ENCODE results near the gene POMGNT1.

The POMGNT1 gene

DNA sequence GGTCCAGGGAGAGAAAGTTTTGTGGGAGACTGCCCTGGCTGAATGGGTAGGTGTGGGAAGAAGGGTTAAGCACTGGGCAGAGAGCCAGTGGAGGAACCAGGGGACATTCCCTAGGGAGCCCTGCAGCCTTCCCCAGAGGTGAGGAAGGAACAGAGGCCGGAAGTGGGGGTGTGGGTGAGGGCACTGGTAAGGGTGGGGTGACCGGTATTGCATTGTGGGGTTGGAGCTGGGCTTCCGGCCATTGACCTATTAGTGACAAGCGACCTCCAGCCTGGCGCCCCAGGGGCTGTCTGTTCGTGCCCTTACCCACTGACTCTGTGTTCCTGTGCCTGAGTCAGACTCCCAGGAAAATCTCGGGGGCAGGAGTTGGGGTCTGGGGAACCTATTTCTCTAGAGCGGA, 26.9 kb downstream of the POMGNT1 start:
- Histone ChIP-seq H3K4me3 (ENCODE audit: insufficient read depth, low read length, poor library complexity, severe bottlenecking) (no peak overlapping the region), H3K27me3 (ENCODE audit: low read length) (no peaks in the 10 kb centered on the region), H3K27ac (ENCODE audit: low read depth, low read length) (no peak overlapping the region), H3K9ac (ENCODE audit: low read length) (no peak overlapping the region), H3K36me3 (ENCODE audit: low read length) (no peaks in the 10 kb centered on the region), H3F3A (ENCODE audit: insufficient read depth) (no peaks in the 10 kb centered on the region), H3K9me3 (ENCODE audit: insufficient read depth, low read length) (no peaks in the 10 kb centered on the region), H3K79me2 (ENCODE audit: insufficient read depth, low read length) (no peaks in the 10 kb centered on the region), H3K4me2 (ENCODE audit: low read depth, low read length, poor library complexity, severe bottlenecking) (no peak overlapping the region), H4K20me1 (ENCODE audit: low read depth, low read length) (no peaks in the 10 kb centered on the region), H2AFZ (ENCODE audit: low read depth, low read length, severe bottlenecking) (no peak overlapping the region), H3K9me2 (replicated peaks; ENCODE audit: insufficient read depth, low read length) (no peaks in the 10 kb centered on the region)
- no peak for TF ChIP-seq EZH2phosphoT487 (conservative IDR thresholded peaks at IDR 0.05; ENCODE audit: low read length)
- TF ChIP-seq CTCF (IDR thresholded peaks at IDR 0.05; ENCODE audit: insufficient read depth, low read length, poor library complexity, severe bottlenecking) = no peak

- Histone ChIP-seq H2AFZ (ENCODE audit: low read depth, low read length, severe bottlenecking) (no peak overlapping the region), H3K4me2 (ENCODE audit: low read depth, low read length, poor library complexity, severe bottlenecking) (no peak overlapping the region), H3K36me3 (ENCODE audit: low read length) (no peaks in the 10 kb centered on the region), H3K9me3 (ENCODE audit: insufficient read depth, low read length) (no peaks in the 10 kb centered on the region), H3K27ac (ENCODE audit: low read depth, low read length) (no peak overlapping the region), H4K20me1 (ENCODE audit: low read depth, low read length) (no peaks in the 10 kb centered on the region), H3K4me3 (ENCODE audit: insufficient read depth, low read length, poor library complexity, severe bottlenecking) (no peak overlapping the region), H3K79me2 (ENCODE audit: insufficient read depth, low read length) (no peaks in the 10 kb centered on the region), H3K9me2 (replicated peaks; ENCODE audit: insufficient read depth, low read length) (no peaks in the 10 kb centered on the region), H3K27me3 (ENCODE audit: low read length) (no peaks in the 10 kb centered on the region), H3K9ac (ENCODE audit: low read length) (no peak overlapping the region), H3F3A (ENCODE audit: insufficient read depth) (no peaks in the 10 kb centered on the region)
- TF ChIP-seq CTCF (IDR thresholded peaks at IDR 0.05; ENCODE audit: insufficient read depth, low read length, poor library complexity, severe bottlenecking) (no peak), EZH2phosphoT487 (conservative IDR thresholded peaks at IDR 0.05; ENCODE audit: low read length) (no peak)
Measured at GRCh38 chr1:46169811-46170454, 28.3 kb downstream of the POMGNT1 start.

- no peaks in the 10 kb centered on the region for H3F3A ChIP-seq (ENCODE audit: insufficient read depth)
- no peaks in the 10 kb centered on the region for H3K79me2 ChIP-seq (ENCODE audit: insufficient read depth, low read length)
- TF ChIP-seq EZH2phosphoT487 (conservative IDR thresholded peaks at IDR 0.05; ENCODE audit: low read length) (no peak), CTCF (IDR thresholded peaks at IDR 0.05; ENCODE audit: insufficient read depth, low read length, poor library complexity, severe bottlenecking) (no peak)
- no peak overlapping the region for H2AFZ ChIP-seq (ENCODE audit: low read depth, low read length, severe bottlenecking)
- H3K4me3 ChIP-seq (ENCODE audit: insufficient read depth, low read length, poor library complexity, severe bottlenecking) = no peak overlapping the region
- H3K36me3 ChIP-seq (ENCODE audit: low read length) = no peaks in the 10 kb centered on the region
- no peak overlapping the region for H3K27ac ChIP-seq (ENCODE audit: low read depth, low read length)
- H3K9me3 ChIP-seq (ENCODE audit: insufficient read depth, low read length) = no peaks in the 10 kb centered on the region
- H3K27me3 ChIP-seq (ENCODE audit: low read length) = no peaks in the 10 kb centered on the region
- H4K20me1 ChIP-seq (ENCODE audit: low read depth, low read length) = no peaks in the 10 kb centered on the region
- no peak overlapping the region for H3K9ac ChIP-seq (ENCODE audit: low read length)
- no peak overlapping the region for H3K4me2 ChIP-seq (ENCODE audit: low read depth, low read length, poor library complexity, severe bottlenecking)
- H3K9me2 ChIP-seq (replicated peaks; ENCODE audit: insufficient read depth, low read length) = no peaks in the 10 kb centered on the region
Measured at GRCh38 chr1:46168477-46168876, 29.8 kb downstream of the POMGNT1 start.
